ENCODE data around the gene ADAMTSL2.

ADAMTSL2 gene

DNA sequence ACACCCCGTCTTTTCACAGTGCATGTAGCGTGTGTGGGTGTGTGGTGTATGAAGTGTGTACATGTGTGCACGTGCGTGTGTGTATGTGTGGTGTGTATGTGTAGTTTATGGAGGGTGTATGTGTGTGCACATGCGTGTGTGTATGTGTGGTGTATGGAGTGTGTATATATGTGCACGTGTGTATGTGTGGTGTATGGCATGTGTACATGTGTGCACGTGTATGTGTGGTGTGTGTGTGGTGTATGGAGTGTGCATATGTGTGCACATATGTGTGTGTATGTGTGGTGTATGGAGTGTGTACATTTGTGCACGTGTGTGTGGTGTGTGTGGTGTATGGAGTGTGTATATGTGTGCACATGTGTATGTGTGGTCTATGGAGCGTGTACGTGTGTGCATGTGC lies 22.9 kb upstream of the ADAMTSL2 start:
- Mint-ChIP-seq H3K36me3 (ENCODE audit: low read depth) (no peaks in the 10 kb centered on the region), H3K27me3 (ENCODE audit: low read depth) (no peaks in the 10 kb centered on the region), H3K27ac (no peak overlapping the region), H3K9me3 (no peaks in the 10 kb centered on the region), H3K4me1 (peaks cover 45% of the 10 kb centered on the region), H3K4me3 (no peak overlapping the region)
- TF ChIP-seq CTCF (IDR thresholded peaks at IDR 0.05; ENCODE audit: unreplicated experiment in 3 of 3), result no peak

- H3K27ac Mint-ChIP-seq, result no peak overlapping the region
- H3K36me3 Mint-ChIP-seq (ENCODE audit: low read depth), result no peaks in the 10 kb centered on the region
- no peak overlapping the region for H3K4me3 Mint-ChIP-seq
- H3K4me1 Mint-ChIP-seq, result peaks cover 44% of the 10 kb centered on the region
- H3K27me3 Mint-ChIP-seq (ENCODE audit: low read depth), result no peaks in the 10 kb centered on the region
- TF ChIP-seq CTCF (IDR thresholded peaks at IDR 0.05; ENCODE audit: unreplicated experiment in 3 of 3), result no peak
- H3K9me3 Mint-ChIP-seq, result no peaks in the 10 kb centered on the region
Observed at GRCh38 chr9:133512253-133513213, 22.0 kb upstream of the ADAMTSL2 start.

DNA sequence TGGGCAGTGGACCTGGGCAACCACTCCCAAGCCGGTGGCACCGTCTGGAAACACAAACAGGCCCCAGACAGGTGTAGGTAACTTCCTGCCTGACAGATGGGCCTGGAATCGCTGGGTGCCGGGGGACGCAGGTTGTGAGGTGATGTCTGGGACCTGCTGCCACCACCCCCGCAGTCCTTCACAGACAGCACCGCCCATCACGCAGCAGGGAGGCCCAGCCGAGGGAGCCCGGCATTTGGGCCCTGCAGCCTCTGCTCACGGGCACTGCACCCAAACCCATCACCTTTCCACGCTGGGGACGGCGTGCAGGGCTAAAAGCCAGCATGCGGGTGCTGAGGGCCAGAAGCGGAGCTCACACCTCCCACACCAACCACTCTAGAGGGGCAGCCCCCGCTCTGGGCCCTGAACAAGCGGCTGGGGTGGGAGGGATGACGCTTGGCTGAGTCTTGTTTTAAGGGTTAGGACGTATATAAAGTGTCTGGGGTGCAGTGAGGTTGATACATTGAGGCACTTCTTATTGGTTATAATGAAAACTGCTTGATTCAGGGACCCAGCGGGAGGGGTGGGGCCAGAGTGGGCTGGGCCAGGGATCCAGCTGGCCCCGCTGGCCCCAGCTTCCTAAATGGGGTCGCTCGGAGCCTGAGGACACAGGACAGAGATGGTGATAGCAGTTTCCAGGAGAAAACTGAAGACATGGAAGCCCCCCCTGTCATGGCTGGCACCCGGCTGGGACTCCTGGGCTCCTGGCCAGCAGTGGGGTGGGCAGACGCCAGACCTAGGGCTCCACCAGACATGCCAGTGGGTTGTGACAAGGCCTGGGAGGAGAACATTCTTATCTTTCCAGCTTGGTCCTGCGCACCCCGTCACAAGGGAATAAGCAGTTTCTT lies 21.0 kb upstream of the ADAMTSL2 start:
- TF ChIP-seq CTCF (IDR thresholded peaks at IDR 0.05; ENCODE audit: unreplicated experiment in 3 of 3), result no peak
- Mint-ChIP-seq H3K4me3 (no peak overlapping the region), H3K27me3 (ENCODE audit: low read depth) (no peaks in the 10 kb centered on the region), H3K4me1 (peaks cover 48% of the 10 kb centered on the region), H3K36me3 (ENCODE audit: low read depth) (no peaks in the 10 kb centered on the region), H3K27ac (peak overlapping the region in 2 of 3 experiments; percentile 59 to 88), H3K9me3 (no peaks in the 10 kb centered on the region)

GRCh38 chr9:133514460-133515239 lies 19.9 kb upstream of the ADAMTSL2 start:
- H3K9me3 Mint-ChIP-seq, result no peaks in the 10 kb centered on the region
- H3K36me3 Mint-ChIP-seq (ENCODE audit: low read depth), result no peaks in the 10 kb centered on the region
- no peak overlapping the region for H3K4me3 Mint-ChIP-seq
- H3K27me3 Mint-ChIP-seq (ENCODE audit: low read depth), result no peaks in the 10 kb centered on the region
- peak overlapping the region in 1 of 3 experiments; percentile 60 for H3K27ac Mint-ChIP-seq
- peaks cover 45% of the 10 kb centered on the region for H3K4me1 Mint-ChIP-seq
- no peak for TF ChIP-seq CTCF (IDR thresholded peaks at IDR 0.05; ENCODE audit: unreplicated experiment in 3 of 3)

DNA sequence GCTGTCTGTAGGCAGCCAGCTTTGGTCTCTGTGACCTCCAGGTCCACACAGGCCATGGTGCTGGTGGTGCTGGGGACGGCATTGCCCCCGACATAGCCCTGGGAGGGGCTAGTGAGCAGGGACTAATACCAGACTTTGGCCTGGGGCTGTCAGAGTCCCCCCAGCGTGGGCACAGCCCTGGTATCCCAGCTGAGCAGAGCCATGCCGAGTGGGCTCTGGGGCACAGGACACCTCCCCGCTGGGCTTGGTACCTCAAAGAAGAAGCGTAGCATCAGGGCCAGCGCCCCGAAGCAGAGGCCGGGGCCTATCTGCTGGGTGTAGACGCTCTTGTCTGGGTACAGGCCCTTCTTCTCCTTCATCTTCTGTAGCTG lies 19.3 kb upstream of the ADAMTSL2 start:
- TF ChIP-seq CTCF (IDR thresholded peaks at IDR 0.05; ENCODE audit: unreplicated experiment in 3 of 3), result no peak
- no peak overlapping the region for H3K4me3 Mint-ChIP-seq
- no peaks in the 10 kb centered on the region for H3K27me3 Mint-ChIP-seq (ENCODE audit: low read depth)
- H3K9me3 Mint-ChIP-seq, result no peaks in the 10 kb centered on the region
- no peaks in the 10 kb centered on the region for H3K36me3 Mint-ChIP-seq (ENCODE audit: low read depth)
- peaks cover 44% of the 10 kb centered on the region for H3K4me1 Mint-ChIP-seq
- peak overlapping the region in 1 of 3 experiments; percentile 60 for H3K27ac Mint-ChIP-seq
